ENCODE data around the gene SLC35E2B.

The SLC35E2B gene

DNA sequence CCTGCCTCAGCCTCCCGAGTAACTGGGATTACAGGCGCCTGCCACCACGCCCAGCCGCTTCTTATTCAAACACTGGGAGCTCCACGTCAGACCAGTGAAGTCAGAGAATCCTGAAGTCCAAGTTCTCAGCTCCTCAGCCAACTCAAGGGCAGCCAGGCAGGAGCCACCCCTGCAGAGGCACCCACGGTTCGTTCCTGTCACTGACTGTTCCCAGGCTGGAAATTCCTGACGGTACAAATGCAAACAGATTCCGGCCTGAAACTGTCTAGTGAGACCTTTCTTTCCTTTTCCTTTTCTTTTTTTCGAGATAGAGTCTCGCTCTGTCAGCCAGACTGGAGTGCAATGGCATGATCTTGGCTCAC is 11.7 kb downstream of the SLC35E2B start:
- peaks cover 0 to 6% of the 10 kb centered on the region in 2 donors for H3K4me1 ChIP-seq (ENCODE audit: control insufficient read depth in 2 of 2, insufficient read depth in 1 of 2, low read depth in 1 of 2, low read length in 2 of 2)
- H3K27me3 ChIP-seq (ENCODE audit: control insufficient read depth in 3 of 3, insufficient read depth in 3 of 3, low read depth in 1 of 3, low read length in 3 of 3) = no peaks in the 10 kb centered on the region
- no peaks in the 10 kb centered on the region for H3K9me3 ChIP-seq (replicated peaks in 1 of 2; ENCODE audit: control insufficient read depth in 2 of 2, insufficient read depth in 1 of 2, low read depth in 1 of 2, low read length in 2 of 2)
- no peak overlapping the region for H3K4me2 ChIP-seq (ENCODE audit: insufficient read depth, low read length, poor library complexity, severe bottlenecking)
- no peak for DNase-seq (ENCODE audit: low spot score)
- no peak overlapping the region for H2BK120ac ChIP-seq (ENCODE audit: low read depth, low read length)
- WGBS, 2 donors (ENCODE audit: extremely low coverage in 2 of 2, insufficient read length in 2 of 2, insufficient replicate concordance in 1 of 2) = no CpG with 5 or more reads among the region's 11 CpGs
- no peak overlapping the region for H2BK12ac ChIP-seq (ENCODE audit: low read length)
- H3K27ac ChIP-seq (replicated peaks; ENCODE audit: low read length) = no peak overlapping the region
- no peak overlapping the region for H3K9ac ChIP-seq (ENCODE audit: low read depth, low read length, poor library complexity)
- H3K36me3 ChIP-seq (replicated peaks in 1 of 2; ENCODE audit: control insufficient read depth in 2 of 2, insufficient read depth in 2 of 2, low read length in 2 of 2) = peaks cover 1 to 31% of the 10 kb centered on the region in 2 donors
- H3K79me1 ChIP-seq (ENCODE audit: low read depth, low read length) = peaks cover 18% of the 10 kb centered on the region
- H2AFZ ChIP-seq (ENCODE audit: low read length) = no peak overlapping the region
- no peak overlapping the region for H3K4ac ChIP-seq (ENCODE audit: low read length)
- H4K8ac ChIP-seq (ENCODE audit: low read depth, low read length) = no peak overlapping the region
- H2BK5ac ChIP-seq (ENCODE audit: low read length) = no peak overlapping the region
- no peak overlapping the region for H3K23ac ChIP-seq (ENCODE audit: low read depth, low read length, poor library complexity)
- H4K91ac ChIP-seq (ENCODE audit: low read depth, low read length, poor library complexity) = no peak overlapping the region
- H3K14ac ChIP-seq (ENCODE audit: low read length) = no peak overlapping the region
- H2AK5ac ChIP-seq (ENCODE audit: low read depth, low read length) = no peak overlapping the region
- no peak overlapping the region for H2BK15ac ChIP-seq (ENCODE audit: low read length)
- no peak overlapping the region for H3K18ac ChIP-seq (ENCODE audit: low read length)
- peak overlapping the region in 1 of 2 donors; percentile 47 for H3K4me3 ChIP-seq (ENCODE audit: low read length in 2 of 2)

DNA sequence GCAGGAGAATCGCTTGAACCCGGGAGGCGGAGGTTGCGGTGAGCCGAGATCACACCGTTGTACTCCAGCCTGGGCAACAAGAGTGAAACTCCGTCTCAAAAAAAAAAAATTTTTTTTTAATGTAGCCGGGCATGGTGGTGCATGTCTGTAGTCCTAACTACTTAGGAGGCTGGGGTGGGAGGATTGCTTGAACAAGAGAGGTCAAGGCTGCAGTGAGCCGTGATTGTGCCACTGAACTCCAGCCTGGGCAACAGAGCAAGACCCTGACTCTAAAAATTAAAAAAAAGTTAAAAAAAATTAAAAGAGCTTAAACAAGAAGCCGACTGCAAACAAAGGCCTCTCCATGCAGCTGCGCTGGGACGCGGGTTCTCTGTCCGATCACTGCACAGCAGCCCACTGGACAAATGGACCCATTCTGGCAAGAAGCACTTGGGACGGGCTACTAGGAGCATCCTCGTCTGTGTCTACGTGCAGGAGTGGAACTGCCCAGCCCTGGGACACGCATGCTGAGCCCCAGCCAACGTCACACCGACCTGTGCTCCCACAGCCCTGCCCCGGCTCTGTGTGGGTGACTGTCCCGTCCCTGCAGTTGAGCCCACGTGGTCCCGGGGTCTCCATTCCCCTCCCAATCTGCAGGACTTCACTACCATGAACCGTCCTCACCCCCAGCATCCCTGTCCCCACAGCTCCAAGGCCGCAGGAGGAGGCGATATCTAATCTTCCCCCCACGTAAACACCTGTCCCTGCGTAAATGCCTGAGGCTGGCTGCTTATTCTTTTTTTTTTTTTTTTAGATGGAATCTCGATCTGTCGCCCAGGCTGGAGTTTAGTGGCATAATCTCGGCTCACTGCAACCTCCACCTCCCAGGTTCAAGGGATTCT is 12.3 kb downstream of the SLC35E2B start:
- Histone ChIP-seq H3K23ac (ENCODE audit: low read depth, low read length, poor library complexity) (peak overlapping the region; percentile 55), H2AK5ac (ENCODE audit: low read depth, low read length) (no peak overlapping the region), H3K4me3 (ENCODE audit: low read length in 2 of 2) (peak overlapping the region in 1 of 2 donors; percentile 19), H4K8ac (ENCODE audit: low read depth, low read length) (peak overlapping the region; percentile 1), H3K27me3 (ENCODE audit: control insufficient read depth in 3 of 3, insufficient read depth in 3 of 3, low read depth in 1 of 3, low read length in 3 of 3) (no peaks in the 10 kb centered on the region), H2BK5ac (ENCODE audit: low read length) (peak overlapping the region; percentile 39), H3K79me1 (ENCODE audit: low read depth, low read length) (peaks cover 18% of the 10 kb centered on the region), H3K9me3 (replicated peaks in 1 of 2; ENCODE audit: control insufficient read depth in 2 of 2, insufficient read depth in 1 of 2, low read depth in 1 of 2, low read length in 2 of 2) (no peaks in the 10 kb centered on the region), H2BK15ac (ENCODE audit: low read length) (no peak overlapping the region), H3K4me1 (ENCODE audit: control insufficient read depth in 2 of 2, insufficient read depth in 1 of 2, low read depth in 1 of 2, low read length in 2 of 2) (peaks cover 0 to 6% of the 10 kb centered on the region in 2 donors), H4K91ac (ENCODE audit: low read depth, low read length, poor library complexity) (no peak overlapping the region), H3K9ac (ENCODE audit: low read depth, low read length, poor library complexity) (peak overlapping the region; percentile 77), H3K36me3 (replicated peaks in 1 of 2; ENCODE audit: control insufficient read depth in 2 of 2, insufficient read depth in 2 of 2, low read length in 2 of 2) (peaks cover 1 to 27% of the 10 kb centered on the region in 2 donors), H3K27ac (replicated peaks; ENCODE audit: low read length) (no peak overlapping the region), H3K14ac (ENCODE audit: low read length) (no peak overlapping the region), H2BK12ac (ENCODE audit: low read length) (no peak overlapping the region), H2AFZ (ENCODE audit: low read length) (no peak overlapping the region), H3K4me2 (ENCODE audit: insufficient read depth, low read length, poor library complexity, severe bottlenecking) (no peak overlapping the region), H3K4ac (ENCODE audit: low read length) (peak overlapping the region; percentile 11), H3K18ac (ENCODE audit: low read length) (no peak overlapping the region), H2BK120ac (ENCODE audit: low read depth, low read length) (no peak overlapping the region)
- WGBS, 2 donors (ENCODE audit: extremely low coverage in 2 of 2, insufficient read length in 2 of 2, insufficient replicate concordance in 1 of 2) = no CpG with 5 or more reads among the region's 32 CpGs
- DNase-seq (ENCODE audit: low spot score) = no peak

DNA sequence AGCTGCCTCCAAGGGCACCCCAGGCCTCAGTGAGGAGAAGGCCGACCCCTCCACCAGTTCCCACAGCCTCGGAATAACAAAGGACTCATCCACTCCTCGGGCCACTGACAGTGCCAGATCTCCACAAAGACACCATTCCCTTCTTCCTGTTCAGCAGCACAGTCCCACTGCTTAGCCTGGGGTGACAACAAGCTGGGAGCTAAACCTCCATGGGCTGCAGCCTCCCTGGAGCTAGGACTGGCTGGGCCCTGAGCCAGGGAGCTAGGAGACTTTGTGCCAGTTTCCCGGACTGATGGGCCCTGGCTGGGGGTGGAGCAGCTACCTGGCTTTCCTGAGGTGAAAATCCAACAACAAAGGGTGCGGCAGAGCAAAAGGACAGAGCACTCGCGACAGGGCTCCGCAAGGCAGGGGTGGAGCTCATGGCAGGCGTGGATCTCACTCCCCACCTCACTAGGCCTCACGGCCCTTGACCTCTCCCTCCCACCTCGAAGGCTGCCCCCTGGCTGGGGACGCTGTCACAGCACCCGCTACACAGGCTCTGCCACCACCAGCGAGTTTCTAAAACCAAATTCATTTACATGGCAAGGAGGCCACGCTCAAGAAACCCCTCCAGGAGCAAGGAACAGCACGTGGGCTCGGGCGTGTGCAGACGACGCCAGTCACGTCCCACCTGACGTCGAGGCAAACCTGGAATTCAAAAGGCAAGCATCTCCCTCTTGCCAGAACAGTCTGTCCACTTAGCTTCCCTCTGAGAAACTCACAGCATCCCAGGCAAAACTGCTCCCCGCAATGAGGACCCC is 13.8 kb downstream of the SLC35E2B start:
- H3K27ac ChIP-seq (replicated peaks; ENCODE audit: low read length) = no peak overlapping the region
- no peak overlapping the region for H2BK12ac ChIP-seq (ENCODE audit: low read length)
- H3K23ac ChIP-seq (ENCODE audit: low read depth, low read length, poor library complexity) = peak overlapping the region; percentile 60
- H3K14ac ChIP-seq (ENCODE audit: low read length) = peak overlapping the region; percentile 89
- H4K91ac ChIP-seq (ENCODE audit: low read depth, low read length, poor library complexity) = no peak overlapping the region
- H2BK15ac ChIP-seq (ENCODE audit: low read length) = no peak overlapping the region
- peak overlapping the region; percentile 1 for H2AK5ac ChIP-seq (ENCODE audit: low read depth, low read length)
- H3K79me1 ChIP-seq (ENCODE audit: low read depth, low read length) = peaks cover 12% of the 10 kb centered on the region
- no peak overlapping the region for H3K4ac ChIP-seq (ENCODE audit: low read length)
- peaks cover 0 to 6% of the 10 kb centered on the region in 2 donors for H3K4me1 ChIP-seq (ENCODE audit: control insufficient read depth in 2 of 2, insufficient read depth in 1 of 2, low read depth in 1 of 2, low read length in 2 of 2)
- DNase-seq (ENCODE audit: low spot score) = no peak
- H3K9me3 ChIP-seq (replicated peaks in 1 of 2; ENCODE audit: control insufficient read depth in 2 of 2, insufficient read depth in 1 of 2, low read depth in 1 of 2, low read length in 2 of 2) = no peaks in the 10 kb centered on the region
- no peak overlapping the region for H2BK120ac ChIP-seq (ENCODE audit: low read depth, low read length)
- peaks cover 1 to 22% of the 10 kb centered on the region in 2 donors for H3K36me3 ChIP-seq (replicated peaks in 1 of 2; ENCODE audit: control insufficient read depth in 2 of 2, insufficient read depth in 2 of 2, low read length in 2 of 2)
- H2BK5ac ChIP-seq (ENCODE audit: low read length) = peak overlapping the region; percentile 39
- H3K4me3 ChIP-seq (ENCODE audit: low read length in 2 of 2) = no peak overlapping the region
- H3K4me2 ChIP-seq (ENCODE audit: insufficient read depth, low read length, poor library complexity, severe bottlenecking) = no peak overlapping the region
- no peaks in the 10 kb centered on the region for H3K27me3 ChIP-seq (ENCODE audit: control insufficient read depth in 3 of 3, insufficient read depth in 3 of 3, low read depth in 1 of 3, low read length in 3 of 3)
- WGBS, 2 donors (ENCODE audit: extremely low coverage in 2 of 2, insufficient read length in 2 of 2, insufficient replicate concordance in 1 of 2) = no CpG with 5 or more reads among the region's 24 CpGs
- no peak overlapping the region for H4K8ac ChIP-seq (ENCODE audit: low read depth, low read length)
- no peak overlapping the region for H3K18ac ChIP-seq (ENCODE audit: low read length)
- no peak overlapping the region for H2AFZ ChIP-seq (ENCODE audit: low read length)
- H3K9ac ChIP-seq (ENCODE audit: low read depth, low read length, poor library complexity) = peak overlapping the region; percentile 47

Data from neuronal stem cell (in vitro differentiated cells).